HG03280 (cell line): ENCODE measurements around the gene SEMA3E.
"Not testable (repeated sequence)": the region's sequence is repeated elsewhere in the genome, so short reads cannot be mapped to it uniquely, and the experiment has no call there.

ENCODE experiments used
- ATAC-seq: cut with Tn5 transposase; IDR thresholded peaks from one replicate; pipeline ENCODE4 v1.9.1; 2021; ENCODE audit warnings: mild to moderate bottlenecking, moderate library complexity; ENCODE audit not compliant: unreplicated experiment

SEMA3E gene

GRCh38 chr7:83648464-83649241, at the start of gene SEMA3E:
TSS of gene SEMA3E (minus strand) at chr7:83649139.
- no peak for ATAC-seq

GRCh38 chr7:83697804-83698530, 49.0 kb upstream of the SEMA3E start:
- ATAC-seq, result no peak

GRCh38 chr7:83696101-83696500, 47.2 kb upstream of the SEMA3E start:
- ATAC-seq, result no peak

GRCh38 chr7:83695128-83695960, 46.4 kb upstream of the SEMA3E start:
- no peak for ATAC-seq

- ATAC-seq, result no peak
Observed at GRCh38 chr7:83693256-83693655, 44.3 kb upstream of the SEMA3E start.

GRCh38 chr7:83691095-83691494, 42.2 kb upstream of the SEMA3E start:
- ATAC-seq, result no peak

GRCh38 chr7:83689855-83690254, 40.9 kb upstream of the SEMA3E start:
- no peak for ATAC-seq

- ATAC-seq, result no peak
Observed at GRCh38 chr7:83686416-83686815, 37.5 kb upstream of the SEMA3E start.

- no peak for ATAC-seq
Observed at GRCh38 chr7:83684928-83685327, 36.0 kb upstream of the SEMA3E start.

GRCh38 chr7:83681200-83681778, 32.4 kb upstream of the SEMA3E start:
- no peak for ATAC-seq

- no peak for ATAC-seq
Observed at GRCh38 chr7:83677180-83677866, 28.4 kb upstream of the SEMA3E start.

- not testable (repeated sequence) for ATAC-seq
Observed at GRCh38 chr7:83673291-83673690, 24.4 kb upstream of the SEMA3E start.

GRCh38 chr7:83672157-83672556, 23.2 kb upstream of the SEMA3E start:
- ATAC-seq, result no peak

GRCh38 chr7:83663131-83663530, 14.2 kb upstream of the SEMA3E start:
- ATAC-seq, result no peak

GRCh38 chr7:83658126-83658525, 9.2 kb upstream of the SEMA3E start:
- no peak for ATAC-seq

GRCh38 chr7:83655951-83656556, 7.1 kb upstream of the SEMA3E start:
- ATAC-seq, result no peak

- no peak for ATAC-seq
Observed at GRCh38 chr7:83652481-83652880, 3.5 kb upstream of the SEMA3E start.

GRCh38 chr7:83649701-83650100, 762 bp upstream of the SEMA3E start:
- no peak for ATAC-seq

GRCh38 chr7:83646027-83646426, 2.9 kb downstream of the SEMA3E start:
- no peak for ATAC-seq

GRCh38 chr7:83643739-83644138, 5.2 kb downstream of the SEMA3E start:
- ATAC-seq, result no peak
